SK-N-SH (cell line): ENCODE data around the gene NAALADL1. TPM values are rescaled to one million over a fixed set of nuclear protein-coding genes. Genes with fewer than 3 reads are reported as not detected.

Experiments used
- CTCF ChIA-PET: fragments of 300-600, 350-600 bp; formaldehyde crosslinking; extraction: SDS; loops from one replicate; lab custom pipeline; 2021; lab: Yijun Ruan, JAX
- POLR2A ChIA-PET: fragments of 350-600 bp; sonication (Branson Sonifier 250); formaldehyde crosslinking; extraction: SDS; loops from one replicate; lab custom pipeline; 2020; ENCODE audit warnings: antibody characterized with exemption, inconsistent platforms; lab: Yijun Ruan, JAX
- DNase-seq: peaks from one replicate; pipeline ENCODE4 v3.0.0; 2012
- H2AFZ ChIP-seq: fragments of 200-600 bp; sonication (generic); 2 replicates; pipeline ENCODE4 v1.8.1; 2016; ENCODE audit warnings: antibody characterized with exemption, mild to moderate bottlenecking, low read depth
- H3F3A ChIP-seq: fragments of 200-600 bp; sonication (generic); replicated peaks from 2 replicates; pipeline ENCODE3; 2016; ENCODE audit warnings: antibody characterized with exemption, mild to moderate bottlenecking; ENCODE audit not compliant: insufficient read depth
- H3K27ac ChIP-seq, 2 experiments: fragments of 200-500 bp in 1 of 2; fragments of 200-600 bp in 1 of 2; sonication (Bioruptor generic) in 1 of 2; sonication (generic), shearing (Covaris generic) in 1 of 2; 2 replicates each; pipeline versions ENCODE4 v1.5.1 to v1.6.1; 2014 to 2016; ENCODE audit warnings: low read depth in 2 of 2, inconsistent platforms in 1 of 2, low read length in 1 of 2, mild to moderate bottlenecking in 1 of 2, mixed read lengths in 1 of 2
- H3K27me3 ChIP-seq: fragments of 200-600 bp; sonication (generic), shearing (Covaris generic); 2 replicates; pipeline ENCODE4 v1.6.1; 2016; ENCODE audit warnings: mixed run types; ENCODE audit not compliant: insufficient read depth
- H3K36me3 ChIP-seq, 2 experiments: fragments of 200-500 bp in 1 of 2; fragments of 200-600 bp in 1 of 2; sonication (Bioruptor generic) in 1 of 2; sonication (generic) in 1 of 2; replicated peaks in 1 of 2; 2 replicates each; pipeline versions ENCODE3 to v1.5.1; 2014 to 2016; ENCODE audit warnings: low read length in 1 of 2, mild to moderate bottlenecking in 1 of 2; ENCODE audit not compliant: insufficient read depth in 2 of 2, control insufficient read depth in 1 of 2
- H3K4me1 ChIP-seq, 2 experiments: fragments of 200-500 bp in 1 of 2; fragments of 200-600 bp in 1 of 2; sonication (Bioruptor generic) in 1 of 2; sonication (generic), shearing (Covaris generic) in 1 of 2; 2 replicates each; pipeline versions ENCODE4 v1.5.1 to v1.6.1; 2014 to 2016; ENCODE audit warnings: low read depth in 1 of 2, low read length in 1 of 2, mixed run types in 1 of 2; ENCODE audit not compliant: insufficient read depth in 2 of 2, control insufficient read depth in 1 of 2
- H3K4me2 ChIP-seq: fragments of 200-600 bp; sonication (generic), shearing (Covaris generic); 2 replicates; pipeline ENCODE4 v1.6.1; 2017; ENCODE audit warnings: mixed run types
- H3K4me3 ChIP-seq, 2 experiments: fragments of 200-500 bp in 1 of 2; fragments of 200-600 bp in 1 of 2; sonication (Bioruptor generic) in 1 of 2; sonication (generic), shearing (Covaris generic) in 1 of 2; 2 replicates each; pipeline versions ENCODE4 v1.5.1 to v1.8.1; 2014 to 2016; ENCODE audit warnings: low read depth in 2 of 2, inconsistent platforms in 1 of 2, low read length in 1 of 2, mild to moderate bottlenecking in 1 of 2, mixed read lengths in 1 of 2, moderate library complexity in 1 of 2
- H3K79me2 ChIP-seq: fragments of 200-600 bp; sonication (generic); 2 replicates; pipeline ENCODE4 v1.8.1; 2017; ENCODE audit warnings: mild to moderate bottlenecking; ENCODE audit not compliant: insufficient read depth
- H3K9ac ChIP-seq: fragments of 200-600 bp; sonication (generic); 2 replicates; pipeline ENCODE4 v1.6.1; 2017; ENCODE audit warnings: mixed run types
- H3K9me2 ChIP-seq: fragments of 200-600 bp; sonication (generic); 2 replicates; pipeline ENCODE4 v1.6.1; 2017; ENCODE audit warnings: mixed run types
- H3K9me3 ChIP-seq: fragments of 200-600 bp; sonication (generic); 2 replicates; pipeline ENCODE4 v1.6.1; 2017; ENCODE audit warnings: mixed run types, mild to moderate bottlenecking, moderate library complexity
- H4K20me1 ChIP-seq: fragments of 200-600 bp; sonication (generic); 2 replicates; pipeline ENCODE4 v1.6.1; 2017; ENCODE audit warnings: mild to moderate bottlenecking, mixed run types; ENCODE audit not compliant: insufficient read depth
- EP300 ChIP-seq, 2 experiments: IDR thresholded peaks; 2 replicates each; pipeline versions ENCODE4 v1.4.0 to v1.6.1; 2012; ENCODE audit warnings: borderline replicate concordance in 1 of 2, low read depth in 1 of 2, low read length in 1 of 2
- EZH2phosphoT487 ChIP-seq: fragments of 200-600 bp; sonication (generic); IDR thresholded peaks from 2 replicates; pipeline ENCODE4 v1.6.1; 2017; ENCODE audit warnings: low read depth, mixed run types, mild to moderate bottlenecking, antibody characterized with exemption, moderate library complexity, borderline replicate concordance
- FOSL2 ChIP-seq: IDR thresholded peaks from 2 replicates; pipeline ENCODE4 v1.4.0; 2012; ENCODE audit warnings: low read depth, mild to moderate bottlenecking, moderate library complexity, borderline replicate concordance
- FOXM1 ChIP-seq: IDR thresholded peaks from 2 replicates; pipeline ENCODE4 v1.4.0; 2012; ENCODE audit warnings: low read depth, mild to moderate bottlenecking
- GABPA ChIP-seq: IDR thresholded peaks from 2 replicates; pipeline ENCODE4 v1.4.0; 2012; ENCODE audit warnings: low read depth, mild to moderate bottlenecking
- IRF3 ChIP-seq: fragments of 150-350 bp; IDR thresholded peaks from 2 replicates; pipeline ENCODE4 v1.6.1; 2016; ENCODE audit warnings: mild to moderate bottlenecking, low read depth, low read length
- JUND ChIP-seq: IDR thresholded peaks from 2 replicates; pipeline ENCODE4 v1.4.0; 2012
- MAX ChIP-seq: IDR thresholded peaks from 2 replicates; pipeline ENCODE4 v1.4.0; 2012; ENCODE audit warnings: low read depth
- MEF2A ChIP-seq: IDR thresholded peaks from 2 replicates; pipeline ENCODE4 v1.4.0; 2012; ENCODE audit warnings: low read depth, borderline replicate concordance
- MXI1 ChIP-seq: IDR thresholded peaks from 2 replicates; pipeline ENCODE4 v1.6.1; 2012; ENCODE audit warnings: mild to moderate bottlenecking, low read depth, low read length, improper control_type of control experiment
- NFIC ChIP-seq: IDR thresholded peaks from 2 replicates; pipeline ENCODE4 v1.4.0; 2012; ENCODE audit warnings: borderline replicate concordance
- POLR2AphosphoS5 ChIP-seq: IDR thresholded peaks from 2 replicates; pipeline ENCODE4 v1.6.1; 2012; ENCODE audit warnings: low read depth, low read length
- RFX5 ChIP-seq: IDR thresholded peaks from 2 replicates; pipeline ENCODE4 v1.6.1; 2012; ENCODE audit warnings: mild to moderate bottlenecking, improper control_type of control experiment, low read length
- RXRA ChIP-seq: IDR thresholded peaks from 2 replicates; pipeline ENCODE4 v1.4.0; 2012; ENCODE audit warnings: low read depth, mild to moderate bottlenecking, borderline replicate concordance
- SMC3 ChIP-seq: IDR thresholded peaks from 2 replicates; pipeline ENCODE4 v1.6.1; 2012; ENCODE audit warnings: low read depth, low read length, improper control_type of control experiment
- TAF1 ChIP-seq: IDR thresholded peaks from 2 replicates; pipeline ENCODE4 v1.6.1; 2012; ENCODE audit warnings: low read depth, mild to moderate bottlenecking, low read length, moderate library complexity, borderline replicate concordance
- TEAD4 ChIP-seq: IDR thresholded peaks from 2 replicates; pipeline ENCODE4 v1.4.0; 2012; ENCODE audit warnings: mild to moderate bottlenecking, borderline replicate concordance; ENCODE audit not compliant: insufficient read depth
- USF2 ChIP-seq: fragments of 150-350 bp; IDR thresholded peaks from 2 replicates; pipeline ENCODE4 v1.6.1; 2017; ENCODE audit warnings: antibody characterized with exemption, low read length, low read depth, borderline replicate concordance
- YY1 ChIP-seq: IDR thresholded peaks from 2 replicates; pipeline ENCODE4 v1.4.0; 2012; ENCODE audit warnings: low read depth, mild to moderate bottlenecking
- ZBTB33 ChIP-seq: IDR thresholded peaks from 2 replicates; pipeline ENCODE4 v1.4.0; 2012; ENCODE audit warnings: low read depth, borderline replicate concordance
- WGBS: methylation state at CpG from one replicate; pipeline ENCODE4 v1.1.6; 2017; ENCODE audit warnings: low lambda C conversion rate; 5-methylcytosine and 5-hydroxymethylcytosine counted together
- polyA plus RNA-seq, 3 experiments: library from polyadenylated mRNA; depleted of rRNA; stranded (reverse); fragments of >200 nt; gene quantifications; 2 replicates each; pipeline ENCODE4 v1.2.3, GENCODE V29; 2012

Gene NAALADL1
- polyA plus RNA-seq, 1 of the 3 experiments (the other 2 are of a cell fraction), result not detected

GRCh38 chr11:65002706-65003105 lies 55.6 kb downstream of the NAALADL1 start (continued):
- TF ChIP-seq MEF2A (no peak), MXI1 (no peak)

GRCh38 chr11:64999478-64999877 lies 58.9 kb downstream of the NAALADL1 start:
- Histone ChIP-seq H4K20me1 (no peaks in the 10 kb centered on the region), H3K4me3 (no peak overlapping the region), H3K27me3 (no peaks in the 10 kb centered on the region), H2AFZ (no peak overlapping the region), H3K9me3 (no peaks in the 10 kb centered on the region), H3K36me3 (no peaks in the 10 kb centered on the region), H3K9me2 (no peaks in the 10 kb centered on the region), H3F3A (no peaks in the 10 kb centered on the region), H3K79me2 (no peaks in the 10 kb centered on the region), H3K4me2 (no peak overlapping the region), H3K27ac (no peak overlapping the region), H3K4me1 (no peaks in the 10 kb centered on the region; a peak in 1 of 4 replicates), H3K9ac (no peak overlapping the region)
- POLR2A ChIA-PET, result no interaction called here
- TF ChIP-seq FOSL2 (no peak), NFIC (no peak), GABPA (no peak), EP300 (IDR thresholded peaks at IDR 0.05; ENCODE audit: borderline replicate concordance in 1 of 2, low read depth in 1 of 2, low read length in 1 of 2) (no peak), JUND (no peak), YY1 (no peak), TEAD4 (no peak), MEF2A (no peak), RXRA (no peak), SMC3 (no peak), POLR2AphosphoS5 (no peak), RFX5 (no peak), EZH2phosphoT487 (no peak), USF2 (no peak)
- 50% methylated on average over 1 of the region's 1 CpG for WGBS
- CTCF ChIA-PET, result interaction anchor here (1.2 to 2.3 kb wide), 3 partner anchors 15 to 111 kb away, joined by 3 to 12 read pairs (median 4); partner anchors contain the start of gene ARL2
- no peak for DNase-seq

GRCh38 chr11:64998690-64999431 lies 59.5 kb downstream of the NAALADL1 start:
- H3K27ac ChIP-seq, result no peak overlapping the region
- no peak overlapping the region for H3K4me2 ChIP-seq
- 66% methylated on average over 5 of the region's 9 CpGs for WGBS
- no peak for TF ChIP-seq MAX
- TF ChIP-seq FOXM1, result no peak
- TF ChIP-seq ZBTB33, result no peak
- no peak for TF ChIP-seq JUND
- TF ChIP-seq RFX5, result no peak
- TF ChIP-seq TAF1, result no peak
- no peak for TF ChIP-seq SMC3
- TF ChIP-seq USF2, result no peak
- TF ChIP-seq MEF2A, result no peak
- no peak for TF ChIP-seq IRF3
- TF ChIP-seq POLR2AphosphoS5, result no peak

More at GRCh38 chr11:64998690-64999431, 59.5 kb downstream of the NAALADL1 start:
- H3K9me3 ChIP-seq, result no peaks in the 10 kb centered on the region
- H3K9ac ChIP-seq, result no peak overlapping the region
- no peaks in the 10 kb centered on the region for H3K79me2 ChIP-seq
- no peak overlapping the region for H2AFZ ChIP-seq
- no peaks in the 10 kb centered on the region for H3K36me3 ChIP-seq
- no peaks in the 10 kb centered on the region for H3K9me2 ChIP-seq
- ChIA-PET POLR2A (no interaction called here), CTCF (interaction anchor here (0.7 to 2.3 kb wide), 7 partner anchors 14 to 113 kb away, joined by 3 to 12 read pairs (median 3); partner anchors contain the start of genes ARL2, SAC3D1 and TM7SF2)
- H3F3A ChIP-seq, result no peaks in the 10 kb centered on the region
- no peaks in the 10 kb centered on the region for H3K27me3 ChIP-seq
- no peak overlapping the region for H3K4me3 ChIP-seq
- no peak for DNase-seq
- H4K20me1 ChIP-seq, result no peaks in the 10 kb centered on the region
- H3K4me1 ChIP-seq, result no peaks in the 10 kb centered on the region; a peak in 1 of 4 replicates
